Endothelial cell (in vitro differentiated cells): ENCODE data around the gene JAG2. TPM values are rescaled to one million over a fixed set of nuclear protein-coding genes. Genes with fewer than 3 reads are reported as not detected.

ENCODE experiments used
- DNase-seq: peaks from one replicate; pipeline ENCODE4 v3.0.0; 2021; ENCODE audit warnings: low spot score
- H3K27ac Mint-ChIP-seq: one replicate; pipeline ENCODE4 v1.8.0; 2021; ENCODE audit warnings: mixed read lengths, inconsistent platforms; ENCODE audit not compliant: unreplicated experiment
- H3K27me3 Mint-ChIP-seq: one replicate; pipeline ENCODE4 v1.8.0; 2021; ENCODE audit warnings: mild to moderate bottlenecking, moderate library complexity, mixed read lengths, inconsistent platforms; ENCODE audit not compliant: unreplicated experiment
- H3K36me3 Mint-ChIP-seq: one replicate; pipeline ENCODE4 v1.8.0; 2021; ENCODE audit warnings: mild to moderate bottlenecking, low read depth, mixed read lengths, inconsistent platforms; ENCODE audit not compliant: unreplicated experiment
- H3K4me1 Mint-ChIP-seq: one replicate; pipeline ENCODE4 v1.8.0; 2021; ENCODE audit warnings: mild to moderate bottlenecking, mixed read lengths, inconsistent platforms; ENCODE audit not compliant: unreplicated experiment
- H3K4me3 Mint-ChIP-seq: one replicate; pipeline ENCODE4 v1.8.0; 2021; ENCODE audit warnings: mild to moderate bottlenecking, mixed read lengths, inconsistent platforms; ENCODE audit not compliant: unreplicated experiment
- H3K9me3 Mint-ChIP-seq: one replicate; pipeline ENCODE4 v1.8.0; 2021; ENCODE audit warnings: mixed read lengths, inconsistent platforms; ENCODE audit not compliant: unreplicated experiment
- CTCF ChIP-seq: fragments of 200-600 bp; sonication (generic); IDR thresholded peaks from one replicate; pipeline ENCODE4 v1.5.0; 2021; ENCODE audit warnings: antibody characterized with exemption; ENCODE audit not compliant: unreplicated experiment
- total RNA-seq: library from RNA; stranded (reverse); fragmentation: NEBNext Ultra II Directional; extraction: Animal tissue kit (Norgen Biotek cat#: 25700); gene quantifications from one replicate; pipeline ENCODE4 v1.2.1, GENCODE V29; 2021; ENCODE audit not compliant: unreplicated experiment

Gene JAG2
- total RNA-seq, 1 donor from 2014 or later, result 280 TPM

DNA sequence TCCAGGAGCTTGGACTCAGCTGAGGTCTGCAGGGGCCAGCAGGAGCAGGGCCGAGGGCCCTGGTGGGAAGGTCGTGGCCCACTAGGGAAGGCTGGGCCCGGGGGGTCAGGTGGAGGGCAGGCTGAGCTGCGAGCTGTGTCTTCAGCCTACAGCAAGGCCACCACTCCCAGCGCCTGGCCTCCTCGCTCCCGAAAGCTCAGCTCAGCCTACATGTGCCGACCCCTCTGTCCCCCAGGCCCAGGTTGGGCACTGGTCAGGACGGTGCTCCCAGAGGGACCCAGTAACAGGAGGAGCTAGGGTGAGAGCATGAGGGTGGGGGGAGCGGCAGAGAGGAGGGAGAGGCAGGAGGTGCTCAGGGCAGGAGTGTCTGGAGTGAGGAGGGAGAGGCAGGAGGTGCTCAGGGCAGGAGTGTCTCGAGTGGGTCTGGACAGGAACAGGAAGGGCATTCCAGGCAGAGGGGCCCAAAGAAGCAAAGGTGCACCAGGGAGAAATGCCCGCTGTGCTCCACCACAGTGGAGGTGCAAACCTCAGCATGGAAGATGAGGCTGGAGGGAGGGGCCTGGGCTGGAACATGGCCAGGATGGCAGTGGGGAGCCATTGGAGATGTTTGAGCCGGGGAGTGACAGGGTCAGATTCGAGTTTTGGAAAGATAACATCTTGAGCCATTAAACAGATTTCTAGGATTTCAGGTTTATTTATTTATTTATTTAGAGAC, 74.2 kb downstream of the JAG2 start:
- peak overlapping the region; percentile 78 for H3K4me3 Mint-ChIP-seq
- H3K4me1 Mint-ChIP-seq, result peaks cover 19% of the 10 kb centered on the region
- no peak overlapping the region for H3K27ac Mint-ChIP-seq
- H3K36me3 Mint-ChIP-seq, result peaks cover 24% of the 10 kb centered on the region
- no peak for TF ChIP-seq CTCF
- H3K27me3 Mint-ChIP-seq, result peaks cover 18% of the 10 kb centered on the region
- peaks cover 10% of the 10 kb centered on the region for H3K9me3 Mint-ChIP-seq
- no peak for DNase-seq

- DNase-seq, result peak; percentile 89
- peaks cover 19% of the 10 kb centered on the region for H3K4me1 Mint-ChIP-seq
- H3K27me3 Mint-ChIP-seq, result peaks cover 15% of the 10 kb centered on the region
- peaks cover 19% of the 10 kb centered on the region for H3K36me3 Mint-ChIP-seq
- H3K4me3 Mint-ChIP-seq, result no peak overlapping the region
- no peak overlapping the region for H3K27ac Mint-ChIP-seq
- peaks cover 4% of the 10 kb centered on the region for H3K9me3 Mint-ChIP-seq
- TF ChIP-seq CTCF, result peak; percentile 56
Measured at GRCh38 chr14:105093431-105094192, 75.0 kb downstream of the JAG2 start.

DNA sequence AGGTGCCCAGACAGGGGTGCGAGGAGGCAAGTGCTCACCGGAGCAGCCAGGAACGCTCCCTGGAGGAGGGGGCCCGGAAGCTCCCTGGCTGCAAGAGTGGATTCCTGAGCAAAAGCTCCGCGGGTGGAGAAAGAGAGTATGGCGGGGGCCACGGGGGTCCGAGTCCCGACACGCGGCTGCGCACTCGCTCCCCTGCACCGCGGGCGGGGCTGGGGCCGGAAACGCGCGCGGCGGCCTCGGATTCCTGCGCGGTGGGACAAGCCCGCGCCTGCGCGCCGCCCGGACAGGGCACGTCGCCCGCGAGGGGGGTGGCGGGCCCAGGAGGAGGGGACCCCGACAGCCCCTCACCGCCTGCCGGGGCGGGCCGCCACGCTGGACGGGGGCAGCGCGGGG, 75.5 kb downstream of the JAG2 start:
- H3K4me1 Mint-ChIP-seq, result peaks cover 21% of the 10 kb centered on the region
- peak overlapping the region; percentile 87 for H3K4me3 Mint-ChIP-seq
- no peak for TF ChIP-seq CTCF
- H3K36me3 Mint-ChIP-seq, result peaks cover 13% of the 10 kb centered on the region
- H3K9me3 Mint-ChIP-seq, result peaks cover under 1% of the 10 kb centered on the region
- peaks cover 17% of the 10 kb centered on the region for H3K27me3 Mint-ChIP-seq
- no peak overlapping the region for H3K27ac Mint-ChIP-seq
- DNase-seq, result peak; percentile 71

- no peak overlapping the region for H3K27ac Mint-ChIP-seq
- DNase-seq, result no peak
- no peak for TF ChIP-seq CTCF
- peak overlapping the region; percentile 87 for H3K4me3 Mint-ChIP-seq
- peaks cover 12% of the 10 kb centered on the region for H3K36me3 Mint-ChIP-seq
- H3K9me3 Mint-ChIP-seq, result no peaks in the 10 kb centered on the region
- peaks cover 21% of the 10 kb centered on the region for H3K4me1 Mint-ChIP-seq
- H3K27me3 Mint-ChIP-seq, result peaks cover 19% of the 10 kb centered on the region
Measured at GRCh38 chr14:105092171-105093037, 76.2 kb downstream of the JAG2 start.
